IPS-18a (cell line): ENCODE results near the gene SLC8A1.

Experiments used
- H3K27ac ChIP-seq: one replicate; pipeline ENCODE4 v1.5.1; 2013; ENCODE audit warnings: low read length
- H3K27me3 ChIP-seq: one replicate; pipeline ENCODE4 v1.6.1; 2013; ENCODE audit warnings: mild to moderate bottlenecking, low read length; ENCODE audit not compliant: control insufficient read depth, insufficient read depth
- H3K36me3 ChIP-seq: one replicate; pipeline ENCODE4 v1.6.1; 2013; ENCODE audit warnings: low read depth, low read length; ENCODE audit not compliant: control insufficient read depth
- H3K4me1 ChIP-seq: one replicate; pipeline ENCODE4 v1.6.1; 2013; ENCODE audit warnings: low read depth, low read length; ENCODE audit not compliant: control insufficient read depth
- H3K4me3 ChIP-seq: one replicate; pipeline ENCODE4 v1.5.1; 2013; ENCODE audit warnings: low read length
- H3K9ac ChIP-seq: one replicate; pipeline ENCODE4 v1.6.1; 2013; ENCODE audit warnings: mild to moderate bottlenecking, low read length, moderate library complexity
- H3K9me3 ChIP-seq: one replicate; pipeline ENCODE4 v1.6.1; 2013; ENCODE audit warnings: low read depth, low read length; ENCODE audit not compliant: control insufficient read depth

The SLC8A1 gene

DNA sequence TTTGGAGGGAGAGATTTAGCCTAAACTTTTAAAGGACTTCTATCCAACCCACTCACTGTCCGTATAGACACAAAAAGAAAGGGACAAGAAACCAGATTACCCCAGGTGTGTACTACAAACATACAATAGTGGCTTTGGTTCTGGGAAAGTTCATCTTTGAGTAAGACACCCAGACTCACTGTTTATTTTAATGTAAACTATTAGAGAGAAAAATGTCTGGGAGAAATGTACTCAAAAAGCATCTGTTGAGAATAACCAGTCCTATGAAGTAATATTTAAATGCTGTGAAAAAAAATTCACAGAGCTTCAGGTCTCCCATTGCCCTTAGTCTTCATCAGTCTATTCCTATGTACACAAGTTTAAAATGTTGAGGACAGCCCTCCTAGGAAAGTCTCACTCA is 107.5 kb downstream of the SLC8A1 start:
- Histone ChIP-seq H3K36me3 (no peaks in the 10 kb centered on the region), H3K27me3 (no peaks in the 10 kb centered on the region), H3K9ac (no peak overlapping the region), H3K4me3 (no peak overlapping the region), H3K4me1 (no peaks in the 10 kb centered on the region), H3K27ac (no peak overlapping the region), H3K9me3 (no peaks in the 10 kb centered on the region)

DNA sequence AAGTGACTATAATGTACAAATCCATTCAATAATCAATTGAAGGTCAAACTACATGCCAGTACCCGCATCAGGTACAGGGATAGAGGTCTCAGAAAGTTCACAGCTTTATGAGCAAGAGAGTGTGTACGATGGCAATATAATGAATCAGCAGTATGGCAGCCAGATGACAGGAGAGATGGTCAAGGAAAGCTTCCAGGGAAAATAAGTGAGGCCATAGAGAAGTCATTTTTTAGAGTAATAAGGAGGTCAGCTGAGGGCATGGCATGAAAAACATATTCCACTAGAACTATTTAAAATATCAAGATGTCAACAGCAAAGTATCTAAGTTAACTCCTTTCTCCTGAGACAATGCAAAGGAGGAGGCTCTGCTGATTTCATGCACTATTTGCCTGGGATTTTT is 108.0 kb downstream of the SLC8A1 start:
- H3K27me3 ChIP-seq = no peaks in the 10 kb centered on the region
- H3K4me3 ChIP-seq = no peak overlapping the region
- H3K27ac ChIP-seq = no peak overlapping the region
- no peaks in the 10 kb centered on the region for H3K9me3 ChIP-seq
- H3K4me1 ChIP-seq = no peaks in the 10 kb centered on the region
- H3K9ac ChIP-seq = no peak overlapping the region
- no peaks in the 10 kb centered on the region for H3K36me3 ChIP-seq

DNA sequence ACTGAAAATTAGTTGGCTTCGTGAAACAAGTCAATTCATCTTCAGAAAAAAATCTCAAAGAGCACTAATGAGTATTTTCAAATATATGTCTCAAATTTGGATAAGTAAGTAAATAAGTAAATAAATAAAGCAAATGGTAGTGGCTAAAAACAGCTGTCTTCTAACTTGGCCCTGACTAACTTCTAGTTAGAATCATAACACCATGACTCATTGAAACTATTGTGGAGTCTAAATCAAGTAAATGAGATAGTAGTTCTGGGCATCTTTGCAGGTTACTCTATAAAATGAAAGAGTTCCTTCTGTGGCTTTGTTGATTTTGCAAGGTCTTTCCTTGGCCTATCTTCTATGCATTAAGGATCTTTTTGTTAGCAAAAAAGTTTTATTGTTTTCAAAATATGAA is 110.7 kb downstream of the SLC8A1 start:
- Histone ChIP-seq H3K9ac (no peak overlapping the region), H3K9me3 (no peaks in the 10 kb centered on the region), H3K27me3 (no peaks in the 10 kb centered on the region), H3K4me3 (no peak overlapping the region), H3K27ac (no peak overlapping the region), H3K36me3 (no peaks in the 10 kb centered on the region), H3K4me1 (no peaks in the 10 kb centered on the region)

DNA sequence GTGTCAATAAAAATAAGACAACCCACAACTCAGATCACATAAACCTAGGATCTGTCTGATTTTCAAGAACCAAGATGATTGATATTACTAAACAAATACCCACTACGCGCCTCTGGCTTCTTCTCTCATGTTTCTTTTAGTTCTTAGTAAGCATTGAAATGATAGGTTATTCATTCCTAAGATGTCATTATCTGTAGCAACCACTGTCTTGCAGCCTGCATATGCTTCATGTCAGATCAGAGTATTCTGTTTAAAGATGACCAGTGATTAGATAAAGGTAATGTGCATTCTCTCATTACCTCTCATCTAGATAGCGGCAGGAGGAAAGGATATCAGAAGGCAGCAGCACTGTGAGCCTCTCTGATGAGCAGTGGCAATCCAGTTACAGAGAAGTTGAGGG is 112.9 kb downstream of the SLC8A1 start:
- Histone ChIP-seq H3K4me3 (no peak overlapping the region), H3K27ac (no peak overlapping the region), H3K9me3 (no peaks in the 10 kb centered on the region), H3K9ac (no peak overlapping the region), H3K27me3 (no peaks in the 10 kb centered on the region), H3K4me1 (no peaks in the 10 kb centered on the region), H3K36me3 (no peaks in the 10 kb centered on the region)

DNA sequence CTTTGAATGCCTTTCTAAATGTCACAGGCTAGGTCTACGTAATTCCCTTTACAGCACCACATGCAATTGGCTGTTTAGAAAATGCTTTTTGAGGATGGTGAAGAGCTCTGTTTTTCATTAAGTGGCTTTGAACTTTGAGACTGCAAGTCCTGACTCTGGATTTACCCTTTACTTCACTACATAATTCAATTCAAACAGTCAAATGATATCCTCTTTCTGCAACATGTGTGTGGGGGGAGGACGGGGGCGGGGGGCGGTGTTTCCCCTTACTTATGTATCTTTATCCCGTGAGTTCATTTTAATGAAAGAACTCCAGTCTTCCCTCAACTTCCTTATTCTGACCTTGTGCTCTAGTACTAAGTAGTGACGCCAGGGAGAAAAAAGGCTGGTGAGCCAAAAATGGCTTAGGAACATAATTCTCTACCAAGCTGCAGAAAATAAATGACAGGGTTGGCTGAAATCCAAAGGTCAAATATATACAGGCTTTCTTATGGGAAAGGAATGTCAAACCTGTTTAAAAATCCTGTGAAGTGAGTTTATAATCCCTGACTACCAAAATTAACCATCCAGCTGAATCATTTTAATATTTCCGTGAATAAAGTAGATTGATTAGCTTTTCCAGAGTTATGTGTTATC is 119.6 kb downstream of the SLC8A1 start:
- Histone ChIP-seq H3K27me3 (no peaks in the 10 kb centered on the region), H3K36me3 (no peaks in the 10 kb centered on the region), H3K9me3 (no peaks in the 10 kb centered on the region), H3K27ac (no peak overlapping the region), H3K4me1 (no peaks in the 10 kb centered on the region), H3K4me3 (no peak overlapping the region), H3K9ac (no peak overlapping the region)

DNA sequence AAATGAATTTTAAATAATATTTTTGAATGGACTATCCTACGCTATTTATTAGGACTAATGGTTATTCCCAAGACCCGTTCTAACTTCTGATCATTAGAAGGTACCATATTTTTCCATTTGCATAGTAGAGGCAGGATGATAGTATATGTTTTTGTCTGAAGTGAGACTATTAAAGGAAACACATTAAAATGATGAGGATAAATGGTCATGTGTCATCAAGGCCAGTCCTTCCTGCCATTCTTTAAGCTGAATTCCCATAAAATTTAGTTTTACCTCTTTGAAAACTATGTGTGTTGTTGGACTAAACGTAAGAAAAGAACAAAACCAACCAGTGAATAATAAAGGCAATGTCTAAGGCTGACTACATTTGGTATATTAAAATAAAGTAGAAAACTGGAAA is 121.8 kb downstream of the SLC8A1 start:
- Histone ChIP-seq H3K36me3 (no peaks in the 10 kb centered on the region), H3K4me1 (no peaks in the 10 kb centered on the region), H3K9me3 (no peaks in the 10 kb centered on the region), H3K4me3 (no peak overlapping the region), H3K9ac (no peak overlapping the region), H3K27me3 (no peaks in the 10 kb centered on the region), H3K27ac (no peak overlapping the region)

DNA sequence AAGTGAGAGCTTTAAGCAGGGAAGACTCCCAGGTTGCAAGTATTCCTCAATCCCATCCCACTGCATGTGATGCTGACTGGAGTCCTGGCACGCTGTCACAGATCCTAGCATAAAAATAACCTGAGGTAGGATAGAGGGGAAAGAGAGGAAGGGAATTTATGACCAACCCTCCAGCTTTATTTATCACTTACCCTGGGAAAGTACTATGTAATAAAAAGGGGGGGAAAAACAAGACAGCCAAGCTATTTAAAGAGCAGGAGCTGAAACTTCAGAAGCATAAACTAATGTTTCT is 122.2 kb downstream of the SLC8A1 start:
- H3K9me3 ChIP-seq = no peaks in the 10 kb centered on the region
- no peak overlapping the region for H3K27ac ChIP-seq
- no peak overlapping the region for H3K4me3 ChIP-seq
- no peaks in the 10 kb centered on the region for H3K27me3 ChIP-seq
- no peaks in the 10 kb centered on the region for H3K4me1 ChIP-seq
- H3K9ac ChIP-seq = no peak overlapping the region
- no peaks in the 10 kb centered on the region for H3K36me3 ChIP-seq

DNA sequence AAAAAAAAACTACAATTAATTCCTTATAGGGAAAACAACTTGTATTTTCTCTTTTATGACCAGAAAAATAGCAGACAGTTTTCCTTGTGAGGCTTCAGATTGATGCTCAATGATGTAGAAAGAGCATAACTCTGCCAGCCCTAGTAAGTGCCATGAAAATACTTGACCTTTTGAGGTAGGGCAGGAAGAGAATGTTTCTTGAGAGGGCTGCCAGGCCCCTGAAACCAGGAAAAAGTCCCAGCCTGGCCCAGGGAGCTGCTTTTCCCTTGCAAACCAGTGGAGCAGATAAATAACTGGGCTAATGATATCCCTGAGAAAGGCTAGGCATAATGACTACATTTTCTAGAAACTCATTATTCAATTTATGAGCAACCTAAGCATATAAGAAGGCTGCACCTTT is 126.8 kb downstream of the SLC8A1 start:
- Histone ChIP-seq H3K4me3 (no peak overlapping the region), H3K9me3 (no peaks in the 10 kb centered on the region), H3K36me3 (no peaks in the 10 kb centered on the region), H3K9ac (no peak overlapping the region), H3K27ac (no peak overlapping the region), H3K4me1 (no peaks in the 10 kb centered on the region), H3K27me3 (no peaks in the 10 kb centered on the region)

DNA sequence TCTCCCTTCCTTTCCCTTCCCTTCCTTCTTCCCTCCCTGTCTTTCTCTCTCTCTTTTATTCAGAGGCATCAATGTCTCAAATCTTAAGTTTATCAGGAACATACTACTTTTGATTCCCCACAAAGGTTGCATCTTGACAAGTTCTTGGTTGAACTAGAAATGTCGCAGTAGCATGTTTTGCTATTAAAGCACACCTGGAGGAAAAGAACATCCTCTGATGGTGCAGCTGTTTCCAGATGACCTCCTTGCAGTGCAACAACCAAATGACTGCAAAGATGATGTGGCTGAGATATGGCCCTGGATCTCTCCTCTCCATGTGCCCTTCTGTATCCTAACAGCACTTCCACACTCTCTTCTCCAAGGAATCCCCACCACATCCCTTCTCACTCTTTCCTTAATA is 127.2 kb downstream of the SLC8A1 start:
- Histone ChIP-seq H3K4me3 (no peak overlapping the region), H3K27ac (no peak overlapping the region), H3K4me1 (no peaks in the 10 kb centered on the region), H3K36me3 (no peaks in the 10 kb centered on the region), H3K9me3 (no peaks in the 10 kb centered on the region), H3K27me3 (no peaks in the 10 kb centered on the region), H3K9ac (no peak overlapping the region)

DNA sequence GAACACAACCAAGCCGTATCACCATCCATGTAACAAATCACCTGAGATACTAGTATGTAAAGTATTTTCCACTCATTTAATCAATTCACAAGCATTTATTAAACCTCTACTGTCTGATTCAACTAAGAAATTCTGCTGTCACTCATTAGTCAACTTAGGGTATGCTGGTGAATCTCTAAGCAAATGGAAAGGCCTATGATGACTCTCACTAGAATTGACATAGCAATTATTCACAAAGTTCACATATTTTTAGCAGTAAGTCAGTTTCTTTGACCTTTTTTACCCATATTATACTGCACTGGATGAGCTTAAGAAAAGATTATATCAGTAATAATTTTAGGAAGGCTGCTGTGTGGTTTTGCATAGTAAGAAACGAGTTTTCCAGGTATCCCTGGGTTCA is 130.1 kb downstream of the SLC8A1 start:
- Histone ChIP-seq H3K4me1 (peaks cover 6% of the 10 kb centered on the region), H3K27me3 (no peaks in the 10 kb centered on the region), H3K9me3 (no peaks in the 10 kb centered on the region), H3K4me3 (no peak overlapping the region), H3K36me3 (no peaks in the 10 kb centered on the region), H3K27ac (no peak overlapping the region), H3K9ac (no peak overlapping the region)

DNA sequence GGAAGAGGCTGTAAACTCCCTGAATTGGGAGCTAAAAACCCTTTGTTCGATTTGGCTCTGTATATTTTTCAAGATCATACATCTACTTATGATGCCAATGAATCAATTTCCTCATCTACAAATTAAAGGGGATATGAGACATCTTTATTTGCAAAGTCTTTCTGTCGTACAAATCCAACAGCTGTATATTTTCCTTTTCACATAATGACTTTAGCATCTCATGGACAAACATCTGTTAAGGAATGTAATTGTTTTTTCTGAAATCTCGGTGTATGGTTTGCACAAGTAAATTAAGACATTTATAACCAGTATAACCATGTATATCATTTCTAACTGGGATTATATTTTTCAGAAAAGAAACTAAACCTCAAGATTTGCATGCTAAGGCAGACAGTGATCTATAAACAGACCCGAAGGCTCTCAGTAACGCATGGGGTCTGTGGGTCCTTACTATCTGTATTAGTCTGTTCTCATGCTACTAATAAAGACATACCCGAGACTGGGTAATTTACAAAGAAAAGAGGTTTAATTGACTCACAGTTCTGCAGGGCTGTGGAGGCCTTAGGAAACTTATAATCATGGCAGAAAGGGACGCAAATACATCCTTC is 130.8 kb downstream of the SLC8A1 start:
- Histone ChIP-seq H3K9ac (no peak overlapping the region), H3K36me3 (no peaks in the 10 kb centered on the region), H3K27ac (no peak overlapping the region), H3K9me3 (no peaks in the 10 kb centered on the region), H3K27me3 (no peaks in the 10 kb centered on the region), H3K4me1 (peaks cover 6% of the 10 kb centered on the region), H3K4me3 (no peak overlapping the region)

DNA sequence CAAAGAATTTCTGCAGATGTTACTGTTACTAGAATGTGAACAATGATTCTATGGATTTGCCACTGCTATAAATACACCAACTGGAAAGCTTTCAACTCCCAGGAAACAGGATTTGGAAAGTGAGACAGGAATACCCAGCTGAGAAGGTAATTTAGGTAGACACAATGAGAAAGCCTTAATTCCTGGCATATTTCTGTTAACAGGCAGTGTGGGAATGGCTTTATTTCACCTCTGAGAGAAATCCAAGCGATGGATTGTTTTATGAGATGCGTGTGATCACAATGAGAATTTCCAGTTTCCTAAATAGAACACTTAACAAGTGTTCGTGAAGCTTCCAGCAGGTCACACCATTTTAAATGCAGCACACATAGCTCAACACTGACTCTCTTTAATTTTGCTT is 133.0 kb downstream of the SLC8A1 start:
- no peak overlapping the region for H3K27ac ChIP-seq
- H3K9me3 ChIP-seq = peaks cover 6% of the 10 kb centered on the region
- H3K9ac ChIP-seq = no peak overlapping the region
- H3K4me1 ChIP-seq = peaks cover 6% of the 10 kb centered on the region
- no peaks in the 10 kb centered on the region for H3K36me3 ChIP-seq
- H3K27me3 ChIP-seq = no peaks in the 10 kb centered on the region
- no peak overlapping the region for H3K4me3 ChIP-seq
